Measurements from ENCODE around the gene MB.

MB gene

DNA sequence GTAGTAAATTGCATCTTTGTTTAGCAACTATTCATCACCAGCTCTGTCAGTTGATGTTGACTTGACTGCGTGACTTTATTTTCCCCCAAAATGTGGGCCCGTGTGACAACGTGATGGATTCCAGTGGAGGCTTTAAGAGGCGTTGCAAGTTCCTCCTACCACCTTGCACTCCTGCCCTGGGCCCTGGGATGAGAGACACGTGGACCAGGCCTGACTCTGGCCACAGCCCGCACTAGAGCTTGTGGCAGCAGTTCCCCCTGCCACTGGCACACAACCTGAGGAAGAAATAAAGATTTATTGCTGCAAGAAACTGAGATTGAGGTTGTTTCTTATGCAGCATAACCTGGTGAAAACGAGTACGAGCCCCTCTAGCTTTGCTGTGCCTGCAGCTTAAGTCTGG lies 44.6 kb downstream of the MB start:
- no peak for DNase-seq (ENCODE audit: low read depth)

DNA sequence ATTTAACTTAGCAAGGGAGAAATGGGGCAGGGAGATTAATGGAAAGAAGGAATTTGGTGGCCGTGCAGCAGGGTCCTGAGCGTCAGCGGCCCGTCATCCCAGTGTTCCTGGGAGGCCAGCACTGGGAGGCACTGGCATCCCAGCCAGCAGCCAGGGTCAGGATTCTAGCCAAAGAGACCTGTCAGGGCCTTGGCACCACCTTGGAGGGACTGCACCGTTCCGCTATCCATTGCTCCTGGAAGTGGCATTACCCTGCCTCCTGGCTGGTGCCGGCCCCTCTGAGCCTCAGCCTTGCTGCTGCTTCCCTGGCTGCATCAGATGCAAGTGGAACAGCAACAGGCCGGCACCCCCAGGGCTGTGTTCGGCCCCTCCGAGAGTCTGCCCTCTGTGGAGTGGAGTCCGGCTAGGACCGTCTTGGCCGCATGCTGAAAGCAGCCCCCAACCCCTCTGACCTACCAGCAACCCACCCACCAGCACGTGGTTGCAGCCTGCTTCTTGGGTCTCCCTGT lies 46.4 kb downstream of the MB start:
- no peak for DNase-seq (ENCODE audit: low read depth)

- no peak for DNase-seq (ENCODE audit: low read depth)
Measured at GRCh38 chr22:35569916-35570315, 47.2 kb downstream of the MB start.

GRCh38 chr22:35568751-35569739 lies 48.1 kb downstream of the MB start:
- peak; percentile 75 for DNase-seq (ENCODE audit: low read depth)

DNA sequence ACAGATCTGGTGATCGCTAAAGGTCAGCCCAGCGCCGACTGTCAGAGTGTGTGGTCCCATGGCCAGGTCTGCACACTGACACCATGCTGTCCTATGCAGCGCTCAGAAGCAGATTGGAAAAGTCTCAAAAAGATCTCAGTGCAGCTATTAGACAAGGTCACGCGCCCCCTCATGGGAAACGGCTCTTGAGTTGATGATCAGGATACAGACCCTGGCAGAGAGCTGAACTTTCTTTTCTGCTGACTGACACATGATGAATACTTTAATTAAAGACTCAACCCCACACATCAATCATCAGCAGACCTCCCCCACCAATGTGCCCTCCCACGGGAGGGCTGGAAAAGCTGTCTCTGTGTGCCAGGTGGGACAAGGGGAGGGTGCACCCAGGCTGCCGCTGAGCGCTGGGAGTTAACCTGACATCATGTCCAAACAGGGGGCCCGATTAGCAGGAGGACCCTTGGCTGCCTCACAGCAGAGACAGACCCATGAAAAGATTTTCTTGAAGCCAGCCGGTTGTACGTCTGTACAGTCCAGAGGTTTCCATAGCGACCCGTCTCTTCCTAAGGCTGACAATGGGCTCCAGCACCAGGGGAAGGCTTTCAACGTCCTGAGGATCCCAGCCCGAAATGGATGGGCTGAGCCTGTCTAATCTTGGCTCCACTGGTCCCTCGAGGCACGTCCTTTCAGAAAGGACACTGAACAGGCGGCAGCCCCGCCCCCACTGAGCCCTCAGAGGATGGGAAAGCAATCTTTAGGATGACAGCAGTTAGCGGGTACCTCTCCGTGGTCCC lies 49.6 kb downstream of the MB start:
- no peak for DNase-seq (ENCODE audit: low read depth)

DNA sequence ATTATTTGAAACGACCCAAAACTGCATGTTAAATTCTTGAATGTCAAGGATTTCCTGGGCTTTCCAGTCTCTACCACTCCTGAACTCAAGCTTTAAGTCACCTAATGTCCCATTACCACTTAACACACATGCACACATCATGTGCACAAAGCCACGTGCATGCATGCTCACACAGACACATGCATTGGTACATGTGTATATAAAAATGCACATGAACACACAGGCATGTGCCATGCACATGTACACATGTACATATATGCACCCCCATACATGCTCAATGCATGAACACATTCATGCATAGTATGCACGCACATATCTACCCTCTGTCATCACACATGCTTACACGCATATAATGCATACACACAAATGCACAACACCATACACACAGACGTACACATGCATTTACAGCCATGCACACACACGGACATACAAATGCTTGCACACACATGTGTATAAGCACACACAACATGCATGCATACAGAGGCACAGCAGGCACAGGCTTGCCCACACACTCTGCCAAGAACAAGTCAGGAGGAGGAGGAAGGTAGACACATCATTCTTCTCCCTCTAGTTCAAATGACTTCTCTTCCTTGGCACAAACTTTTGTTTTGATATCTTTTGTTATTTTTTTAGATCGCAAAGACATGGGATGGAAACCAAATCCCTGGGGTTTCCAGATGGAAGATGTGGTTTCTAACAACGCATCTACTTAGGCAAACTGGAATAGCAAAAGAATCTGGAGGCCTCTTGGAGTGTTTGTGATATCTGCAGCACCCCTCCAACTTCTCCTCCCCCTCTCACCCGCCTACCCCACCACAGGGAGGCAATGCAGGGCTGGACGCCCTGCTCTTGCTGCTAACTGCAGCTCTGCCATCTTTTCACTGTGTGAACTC lies 51.9 kb downstream of the MB start:
- DNase-seq (ENCODE audit: low read depth): no peak

DNA sequence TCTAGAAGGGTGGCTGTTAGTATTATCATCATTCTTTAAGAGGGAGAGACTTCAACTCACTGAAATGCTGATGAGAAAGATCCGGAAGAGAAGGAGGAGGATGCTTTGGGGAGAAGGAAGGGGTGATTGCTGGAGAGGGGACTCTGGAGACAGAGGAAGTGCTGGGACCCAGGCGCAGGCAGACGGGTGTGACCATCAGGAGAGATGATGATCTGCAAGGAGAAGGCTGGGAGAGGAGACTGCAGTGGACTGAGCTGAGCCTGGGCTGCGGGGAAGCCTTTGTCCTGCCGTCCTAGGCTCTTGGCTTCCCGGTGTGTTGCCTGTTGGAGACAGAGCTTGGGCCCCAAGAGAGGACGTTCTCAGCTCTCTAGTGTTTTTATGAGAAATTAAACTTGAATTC lies 53.9 kb downstream of the MB start:
- DNase-seq (ENCODE audit: low read depth): no peak

DNA sequence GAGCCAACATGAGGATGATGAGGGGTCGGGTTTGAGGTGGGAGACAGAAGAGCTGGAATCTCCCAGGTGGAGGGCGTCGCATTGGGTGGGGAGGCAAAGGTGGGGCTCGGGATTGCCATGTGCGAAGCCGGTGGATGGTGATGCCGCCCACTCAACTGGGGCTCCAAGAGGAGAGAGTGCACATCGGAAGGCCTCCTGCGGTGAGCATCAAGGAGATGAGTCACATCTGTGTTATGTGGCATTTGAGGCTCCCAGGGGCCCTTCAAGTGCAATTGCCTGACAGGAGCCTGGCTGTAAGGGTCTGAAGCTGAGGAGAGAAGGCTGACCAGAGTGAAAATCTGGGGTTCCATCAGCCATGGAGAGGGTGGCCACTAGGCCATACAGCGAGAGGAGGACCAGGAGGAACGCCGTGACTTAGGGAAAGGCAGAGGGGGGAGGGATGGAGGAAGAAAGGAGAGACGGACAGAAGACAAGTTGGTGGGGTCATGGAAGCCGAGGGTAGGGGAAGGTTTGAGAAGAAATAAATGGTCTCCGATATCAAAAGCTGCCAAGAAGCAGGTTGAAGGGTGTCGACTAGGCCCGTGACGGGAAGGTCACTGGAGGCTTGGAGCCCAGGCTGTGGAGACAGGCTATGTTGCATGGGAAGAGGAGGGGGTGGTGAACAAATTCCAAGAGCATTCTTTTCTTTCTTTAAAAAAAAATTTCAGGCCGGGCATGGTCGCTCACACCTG lies 55.2 kb downstream of the MB start:
- no peak for DNase-seq (ENCODE audit: low read depth)

DNA sequence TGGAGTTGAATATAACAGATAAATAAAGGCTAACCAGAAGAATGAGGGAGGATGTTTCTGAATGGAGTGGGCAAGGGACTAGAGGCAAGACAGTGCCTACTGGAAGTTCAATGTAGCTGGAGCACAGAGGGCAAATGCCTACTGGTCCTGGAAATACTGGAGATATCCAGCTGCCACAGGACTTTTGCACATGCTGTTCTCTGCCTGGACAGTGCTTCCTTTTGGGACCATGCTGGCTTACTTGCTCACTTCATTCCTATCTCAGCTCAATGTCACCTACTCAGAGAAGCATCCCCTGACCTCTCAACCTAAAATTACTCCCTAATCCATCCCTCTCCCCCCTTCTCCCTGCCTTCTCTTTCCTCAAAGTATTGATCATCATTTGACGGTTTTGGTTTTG lies 56.3 kb downstream of the MB start:
- DNase-seq (ENCODE audit: low read depth): no peak

GRCh38 chr22:35560366-35560765 lies 56.8 kb downstream of the MB start:
- DNase-seq (ENCODE audit: low read depth): no peak

GRCh38 chr22:35559354-35560005 lies 57.6 kb downstream of the MB start:
- no peak for DNase-seq (ENCODE audit: low read depth)

DNA sequence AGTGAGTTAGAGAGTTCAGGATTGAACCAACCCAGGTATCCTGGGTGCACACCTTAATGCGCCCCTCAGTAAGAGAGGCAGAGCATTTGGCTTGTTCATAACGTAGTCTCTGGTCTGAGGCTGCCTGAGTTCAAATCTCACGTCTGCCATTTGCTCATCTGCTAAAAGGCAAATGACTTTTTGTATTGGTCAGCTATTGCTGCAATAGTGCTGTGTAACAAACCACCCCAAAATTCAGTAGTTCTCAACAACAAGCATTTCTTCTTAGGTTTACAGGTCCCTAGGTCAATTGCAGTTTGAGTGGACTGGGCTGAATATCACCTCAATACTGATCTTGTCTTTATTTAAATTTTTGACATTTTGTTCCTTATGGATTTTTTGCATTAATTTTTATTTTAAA lies 58.4 kb downstream of the MB start:
- no peak for DNase-seq (ENCODE audit: low read depth)

- no peak for DNase-seq (ENCODE audit: low read depth)
Measured at GRCh38 chr22:35558031-35558430, 59.1 kb downstream of the MB start.
